GM23248 (cell line): ENCODE results near the gene CDYL. TPM values are rescaled to one million over a fixed set of nuclear protein-coding genes. Genes with fewer than 3 reads are reported as not detected.

Source experiments
- DNase-seq: peaks from one replicate; pipeline ENCODE4 v3.0.0-alpha.2; 2015
- H2AFZ ChIP-seq: fragments of 200-600 bp; sonication (generic); 2 replicates; pipeline ENCODE4 v1.6.1; 2016; ENCODE audit warnings: antibody characterized with exemption
- H3F3A ChIP-seq: fragments of 200-600 bp; sonication (generic); 2 replicates; pipeline ENCODE4 v1.6.1; 2016; ENCODE audit warnings: mild to moderate bottlenecking, antibody characterized with exemption, mixed run types; ENCODE audit not compliant: insufficient read depth
- H3K27ac ChIP-seq: fragments of 200-600 bp; sonication (generic); 2 replicates; pipeline ENCODE4 v1.5.1; 2016; ENCODE audit warnings: mild to moderate bottlenecking
- H3K27me3 ChIP-seq: fragments of 200-600 bp; sonication (generic); replicated peaks from 2 replicates; pipeline ENCODE4 v1.6.1; 2016; ENCODE audit warnings: mild to moderate bottlenecking; ENCODE audit not compliant: insufficient read depth
- H3K36me3 ChIP-seq: fragments of 200-600 bp; sonication (generic); 2 replicates; pipeline ENCODE4 v1.6.1; 2016; ENCODE audit warnings: low read depth, mild to moderate bottlenecking
- H3K4me1 ChIP-seq: fragments of 200-600 bp; sonication (generic); 2 replicates; pipeline ENCODE4 v1.6.1; 2016; ENCODE audit warnings: mild to moderate bottlenecking; ENCODE audit not compliant: insufficient read depth
- H3K4me2 ChIP-seq: fragments of 200-600 bp; sonication (generic); one replicate; pipeline ENCODE4 v1.6.1; 2016; ENCODE audit warnings: mild to moderate bottlenecking; ENCODE audit not compliant: unreplicated experiment
- H3K4me3 ChIP-seq: fragments of 200-600 bp; sonication (generic); 2 replicates; pipeline ENCODE4 v1.5.1; 2016; ENCODE audit warnings: mild to moderate bottlenecking
- H3K79me2 ChIP-seq: fragments of 200-600 bp; sonication (generic); 2 replicates; pipeline ENCODE4 v1.6.1; 2016; ENCODE audit warnings: mild to moderate bottlenecking; ENCODE audit not compliant: insufficient read depth
- H3K9ac ChIP-seq: fragments of 200-600 bp; sonication (generic); 2 replicates; pipeline ENCODE4 v1.6.1; 2016; ENCODE audit warnings: mild to moderate bottlenecking
- H3K9me2 ChIP-seq: fragments of 200-600 bp; sonication (generic); 2 replicates; pipeline ENCODE4 v1.6.1; 2016; ENCODE audit warnings: mixed run types, mild to moderate bottlenecking, moderate library complexity; ENCODE audit not compliant: insufficient read depth
- H3K9me3 ChIP-seq: fragments of 200-600 bp; sonication (generic); one replicate; pipeline ENCODE4 v1.6.1; 2017; ENCODE audit warnings: low read depth
- H4K20me1 ChIP-seq: fragments of 200-600 bp; sonication (generic); 2 replicates; pipeline ENCODE4 v1.6.0; 2016; ENCODE audit not compliant: insufficient read depth
- EZH2 ChIP-seq: fragments of 200-600 bp; sonication (generic); IDR thresholded peaks from 2 replicates; pipeline ENCODE4 v1.6.1; 2018; ENCODE audit warnings: antibody characterized with exemption, mild to moderate bottlenecking; ENCODE audit not compliant: insufficient read depth, poor library complexity, severe bottlenecking
- EZH2phosphoT487 ChIP-seq: fragments of 200-600 bp; sonication (generic); IDR thresholded peaks from 2 replicates; pipeline ENCODE4 v1.6.1; 2018; ENCODE audit warnings: antibody characterized with exemption, moderate library complexity, mild to moderate bottlenecking, low read depth; ENCODE audit not compliant: insufficient read depth
- WGBS, 2 experiments: methylation state at CpG; one replicate each; pipeline ENCODE4 v1.1.6; 2015 to 2017; ENCODE audit warnings: low lambda C conversion rate in 2 of 2, low coverage in 1 of 2; ENCODE audit errors: missing lambda C conversion rate in 2 of 2; 5-methylcytosine and 5-hydroxymethylcytosine counted together
- in situ Hi-C: fragments of 300-500 bp; cut with MboI; formaldehyde crosslinking; loops from 2 replicates; pipeline ENCODE4 v1.15.0; 2020
- polyA plus RNA-seq: library from polyadenylated mRNA; unstranded; fragments of >200 nt; fragmentation: Nextera tagmentation; extraction: Ambion mirVana; gene quantifications from 2 replicates; pipeline ENCODE4 v1.2.1, GENCODE V29; 2016
- total RNA-seq: library from RNA; depleted of rRNA; stranded (reverse); fragments of >200 nt; shearing (Covaris generic); gene quantifications from 2 replicates; pipeline ENCODE4 v1.2.3, GENCODE V29; 2014

The CDYL gene
- total and polyA plus RNA-seq, 2 experiments from 2014 or later = 7.9 to 27.9 TPM

DNA sequence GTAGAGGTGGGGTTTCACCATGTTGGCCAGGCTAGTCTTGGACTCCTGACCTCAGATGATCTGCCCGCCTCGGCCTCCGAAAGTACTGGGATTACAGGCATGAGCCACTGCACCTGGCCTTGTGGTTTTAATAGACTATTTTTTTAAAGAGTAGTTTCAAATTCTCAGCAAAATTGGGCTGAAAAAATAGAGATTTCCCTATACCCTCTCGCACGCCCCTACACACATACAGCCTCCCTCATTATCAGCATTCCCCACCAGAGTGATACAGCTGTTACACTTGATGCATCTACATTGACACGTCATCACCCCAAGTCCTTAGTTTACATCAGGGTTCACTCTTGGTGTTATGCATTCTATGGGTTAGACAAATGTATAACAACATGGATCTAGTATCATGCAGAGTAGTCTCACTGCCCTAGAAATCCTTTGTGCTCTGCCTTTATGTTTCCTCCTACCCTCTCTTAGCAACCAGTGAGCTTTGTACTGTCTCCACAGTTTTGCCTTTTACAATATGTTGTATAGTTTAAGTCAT lies 103.6 kb downstream of the CDYL start:
- H3K4me2 ChIP-seq = no peak overlapping the region

DNA sequence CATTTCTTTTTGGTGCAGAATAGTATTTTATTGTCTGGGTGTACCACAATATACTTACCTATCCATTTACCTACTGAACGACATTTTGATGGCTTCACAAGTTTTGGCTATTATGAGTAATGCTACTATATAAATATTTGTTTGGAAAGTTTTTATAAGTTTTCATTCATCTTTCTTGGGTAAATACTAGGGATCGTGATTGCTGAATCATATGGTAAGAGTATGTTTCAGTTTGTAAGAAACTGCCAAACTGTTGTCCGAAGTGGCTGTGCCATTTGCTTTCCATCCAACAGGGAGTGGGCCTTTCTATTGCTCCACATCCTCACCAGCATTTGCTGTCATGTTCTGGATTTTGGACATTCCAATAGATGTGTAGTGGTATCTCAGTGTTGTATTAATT lies 104.2 kb downstream of the CDYL start:
- Histone ChIP-seq H3K9me3 (no peaks in the 10 kb centered on the region), H3K79me2 (peaks cover 100% of the 10 kb centered on the region), H4K20me1 (peaks cover 41% of the 10 kb centered on the region), H3K36me3 (no peaks in the 10 kb centered on the region), H3K4me2 (no peak overlapping the region), H3K9me2 (no peaks in the 10 kb centered on the region), H3K27me3 (no peaks in the 10 kb centered on the region), H3K27ac (no peak overlapping the region), H2AFZ (no peak overlapping the region), H3K4me1 (0 out of 2 replicates have a peak, but pooled peaks cover 9% of the 10 kb centered on the region), H3K4me3 (no peak overlapping the region), H3F3A (no peaks in the 10 kb centered on the region), H3K9ac (no peak overlapping the region)
- 72% methylated on average over 3 of the region's 3 CpGs for WGBS, 2 experiments
- no peak for DNase-seq
- no peak for TF ChIP-seq EZH2phosphoT487
- no peak for TF ChIP-seq EZH2
- in situ Hi-C loops = no loop called here

More for the DNA sequence above, 103.6 kb downstream of the CDYL start:
- Histone ChIP-seq H3K9me3 (no peaks in the 10 kb centered on the region), H3K4me3 (no peak overlapping the region), H3F3A (no peaks in the 10 kb centered on the region), H3K9ac (no peak overlapping the region), H3K79me2 (peaks cover 100% of the 10 kb centered on the region), H3K4me1 (0 out of 2 replicates have a peak, but pooled peaks cover 9% of the 10 kb centered on the region), H3K27me3 (no peaks in the 10 kb centered on the region), H3K9me2 (no peaks in the 10 kb centered on the region), H4K20me1 (peaks cover 41% of the 10 kb centered on the region), H2AFZ (no peak overlapping the region), H3K36me3 (no peaks in the 10 kb centered on the region), H3K27ac (no peak overlapping the region)
- 94 to 99% methylated on average over 3 to 6 of the region's 6 CpGs for WGBS, 2 experiments
- in situ Hi-C loops = no loop called here
- TF ChIP-seq EZH2 = no peak
- TF ChIP-seq EZH2phosphoT487 = no peak
- DNase-seq = no peak

DNA sequence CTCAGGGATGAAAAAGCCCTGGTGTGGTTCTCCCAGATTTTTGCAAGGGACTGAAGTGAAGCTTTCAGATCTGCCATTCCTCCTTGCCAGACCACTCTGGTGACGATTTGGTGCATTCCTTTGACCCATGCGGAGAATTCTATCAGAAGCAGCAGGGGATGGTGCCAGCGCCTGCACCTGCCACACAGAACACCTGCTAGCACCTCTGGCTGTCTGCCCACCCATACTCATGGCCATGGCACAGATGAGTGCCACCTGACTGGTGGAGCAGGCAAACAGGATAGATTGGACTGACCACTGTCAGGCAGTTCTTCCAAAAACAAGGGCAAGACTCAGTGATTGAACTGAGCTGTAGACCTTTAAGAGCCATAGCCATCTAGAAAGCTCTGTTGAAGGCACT lies 107.1 kb downstream of the CDYL start:
- Histone ChIP-seq H3K27ac (no peak overlapping the region), H3K9me2 (no peaks in the 10 kb centered on the region), H3K4me1 (no peaks in the 10 kb centered on the region), H3K9ac (no peak overlapping the region), H3F3A (no peaks in the 10 kb centered on the region), H2AFZ (no peak overlapping the region), H3K4me3 (no peak overlapping the region), H3K36me3 (no peaks in the 10 kb centered on the region), H3K27me3 (no peaks in the 10 kb centered on the region), H3K4me2 (no peak overlapping the region), H3K9me3 (no peaks in the 10 kb centered on the region), H3K79me2 (peaks cover 100% of the 10 kb centered on the region), H4K20me1 (peaks cover 31% of the 10 kb centered on the region)
- WGBS, 2 experiments = 98 to 100% methylated on average over 3 of the region's 3 CpGs
- no peak for TF ChIP-seq EZH2
- no peak for TF ChIP-seq EZH2phosphoT487
- no peak for DNase-seq
- in situ Hi-C loops = no loop called here

DNA sequence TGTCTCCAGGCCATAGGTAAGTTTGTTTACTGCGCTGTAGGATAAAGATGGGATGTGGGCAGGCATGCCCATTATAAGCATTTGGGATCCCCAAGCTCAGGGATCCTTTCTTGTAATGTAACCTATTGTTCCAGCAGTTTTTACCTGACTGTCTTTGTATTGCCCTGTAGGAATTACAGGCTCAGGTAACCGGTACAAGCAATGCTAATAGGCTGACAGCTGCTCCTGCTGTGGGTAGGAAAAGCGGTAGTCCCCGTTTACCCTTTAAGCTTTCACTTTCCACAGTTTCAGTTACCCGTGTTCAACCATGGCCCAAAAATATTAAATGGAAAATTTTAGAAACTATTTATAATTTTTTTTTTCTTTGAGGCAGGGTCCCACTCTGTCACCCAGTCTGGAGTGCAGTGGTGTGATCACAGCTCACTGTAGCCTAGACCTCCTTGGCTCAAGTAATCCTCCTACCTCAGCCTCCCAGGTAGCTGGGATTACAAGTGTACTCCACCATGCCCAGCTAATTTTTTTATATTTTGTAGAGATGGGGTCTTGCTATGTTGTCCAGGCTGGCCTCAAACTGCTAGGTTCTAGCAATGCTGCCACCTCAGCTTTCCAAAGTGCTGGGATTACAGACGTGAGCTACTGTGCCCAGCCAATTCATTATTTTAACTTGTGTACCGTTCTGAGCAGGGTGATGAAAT lies 108.6 kb downstream of the CDYL start:
- TF ChIP-seq EZH2 = no peak
- TF ChIP-seq EZH2phosphoT487 = no peak
- Histone ChIP-seq H3K4me3 (no peak overlapping the region), H2AFZ (no peak overlapping the region), H3K9ac (no peak overlapping the region), H3K4me2 (no peak overlapping the region), H3K9me3 (no peaks in the 10 kb centered on the region), H3K27me3 (no peaks in the 10 kb centered on the region), H3K4me1 (no peaks in the 10 kb centered on the region), H3K36me3 (no peaks in the 10 kb centered on the region), H3K79me2 (peaks cover 100% of the 10 kb centered on the region), H4K20me1 (peaks cover 29% of the 10 kb centered on the region), H3F3A (no peaks in the 10 kb centered on the region), H3K27ac (no peak overlapping the region), H3K9me2 (no peaks in the 10 kb centered on the region)
- DNase-seq = no peak
- in situ Hi-C loops = no loop called here
- WGBS, 2 experiments = 97 to 98% methylated on average over 7 of the region's 7 CpGs
